Loucy (cell line): ENCODE data around the gene SOCS2.

Source experiments
- H2AFZ ChIP-seq: fragments of 200-600 bp; sonication (generic); 2 replicates; pipeline ENCODE4 v1.6.0; 2016; ENCODE audit warnings: antibody characterized with exemption, mild to moderate bottlenecking, low read length, moderate library complexity
- H3F3A ChIP-seq: fragments of 200-600 bp; 2 replicates; pipeline ENCODE4 v1.6.0; 2016; ENCODE audit warnings: antibody characterized with exemption, low read depth, mild to moderate bottlenecking
- H3K27me3 ChIP-seq: fragments of 200-600 bp; sonication (generic); 2 replicates; pipeline ENCODE4 v1.6.1; 2014; ENCODE audit warnings: low read length, mild to moderate bottlenecking; ENCODE audit not compliant: insufficient read depth, poor library complexity, severe bottlenecking
- H3K36me3 ChIP-seq: fragments of 200-600 bp; sonication (generic); 2 replicates; pipeline ENCODE4 v1.6.1; 2016; ENCODE audit warnings: low read length; ENCODE audit not compliant: insufficient read depth
- H3K4me1 ChIP-seq: fragments of 200-600 bp; sonication (generic); 2 replicates; pipeline ENCODE4 v1.5.1; 2014; ENCODE audit warnings: low read length, mild to moderate bottlenecking; ENCODE audit not compliant: insufficient read depth, poor library complexity, severe bottlenecking
- H3K4me2 ChIP-seq: fragments of 200-600 bp; sonication (generic); 2 replicates; pipeline ENCODE4 v1.6.0; 2014; ENCODE audit warnings: antibody characterized with exemption, low read length, low read depth, mild to moderate bottlenecking; ENCODE audit not compliant: poor library complexity, severe bottlenecking
- H3K4me3 ChIP-seq: fragments of 200-600 bp; sonication (generic); 2 replicates; pipeline ENCODE4 v1.5.1; 2014; ENCODE audit warnings: low read length, mild to moderate bottlenecking, mixed read lengths; ENCODE audit not compliant: poor library complexity, severe bottlenecking
- H3K79me2 ChIP-seq: fragments of 200-600 bp; sonication (generic); 2 replicates; pipeline ENCODE4 v1.6.1; 2014; ENCODE audit warnings: low read length; ENCODE audit not compliant: insufficient read depth
- H3K9ac ChIP-seq: fragments of 200-600 bp; sonication (generic); 2 replicates; pipeline ENCODE4 v1.6.0; 2014; ENCODE audit warnings: mild to moderate bottlenecking, low read depth, low read length, moderate library complexity; ENCODE audit not compliant: poor library complexity, severe bottlenecking
- H3K9me2 ChIP-seq: fragments of 200-600 bp; sonication (generic); replicated peaks from 2 replicates; pipeline ENCODE4 v1.6.1; 2016; ENCODE audit warnings: low read depth, low read length, mixed read lengths
- H3K9me3 ChIP-seq: fragments of 200-600 bp; sonication (generic); 2 replicates; pipeline ENCODE4 v1.6.1; 2014; ENCODE audit warnings: mild to moderate bottlenecking, antibody characterized with exemption, low read length, low read depth; ENCODE audit not compliant: insufficient read depth
- H4K20me1 ChIP-seq: fragments of 200-600 bp; sonication (generic); 2 replicates; pipeline ENCODE4 v1.6.0; 2014; ENCODE audit warnings: antibody characterized with exemption, low read length, mild to moderate bottlenecking; ENCODE audit not compliant: insufficient read depth, poor library complexity, severe bottlenecking
- EZH2phosphoT487 ChIP-seq: fragments of 200-600 bp; IDR thresholded peaks from 2 replicates; pipeline ENCODE4 v1.6.1; 2018; ENCODE audit warnings: antibody characterized with exemption, mild to moderate bottlenecking, moderate library complexity, borderline replicate concordance
- TF ChIP-seq, protein P1 (sequence below): fragments of 200-600 bp; sonication (generic); conservative IDR thresholded peaks from 2 replicates; pipeline ENCODE4 v1.5.1; 2014; ENCODE audit warnings: mild to moderate bottlenecking, antibody characterized with exemption, low read length

Gene SOCS2

DNA sequence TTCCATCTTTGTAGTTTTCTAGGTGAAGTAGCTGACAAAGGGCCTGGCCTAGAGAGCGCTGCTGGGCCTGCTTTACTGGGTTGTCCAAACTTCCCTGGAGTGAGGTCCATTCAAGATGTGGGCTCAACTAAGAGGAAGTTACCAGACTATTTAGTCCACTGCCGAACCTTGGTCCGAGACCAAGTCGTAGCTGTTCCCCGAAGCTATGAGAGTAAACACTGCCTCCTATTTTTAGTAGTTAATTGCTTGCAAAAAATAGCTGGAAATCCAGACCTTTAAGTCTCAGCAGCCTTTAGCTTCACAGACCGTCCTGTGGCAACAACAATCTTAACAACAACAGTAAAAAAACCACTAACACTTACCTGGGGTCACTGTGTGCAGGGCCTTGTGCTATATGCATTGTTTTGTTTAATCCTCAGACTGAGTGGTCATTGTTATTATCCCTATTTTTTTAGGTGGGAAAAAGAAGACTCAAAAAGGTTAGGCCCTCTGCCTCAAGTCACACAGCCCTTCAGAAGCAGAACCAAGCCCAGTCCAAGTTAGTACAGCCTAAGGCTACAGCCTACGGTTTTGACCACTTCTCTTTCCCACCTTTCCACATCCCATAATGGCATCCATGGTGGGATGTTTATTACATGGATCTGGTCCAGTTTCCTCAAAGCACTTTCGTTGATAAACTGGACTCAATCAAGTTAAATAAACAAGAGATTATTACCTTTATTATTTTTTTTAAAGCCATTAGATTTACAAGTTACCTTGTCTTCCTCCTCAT, 30.6 kb downstream of the SOCS2 start:
- Histone ChIP-seq H3K27me3 (no peaks in the 10 kb centered on the region), H3K9me3 (no peaks in the 10 kb centered on the region), H2AFZ (0 out of 2 replicates have a peak overlapping the region, but pooled peaks have one; percentile 15), H4K20me1 (no peaks in the 10 kb centered on the region), H3K79me2 (no peaks in the 10 kb centered on the region), H3K4me1 (no peaks in the 10 kb centered on the region), H3K9me2 (no peaks in the 10 kb centered on the region), H3K9ac (no peak overlapping the region), H3F3A (no peaks in the 10 kb centered on the region), H3K36me3 (no peaks in the 10 kb centered on the region), H3K4me3 (no peak overlapping the region), H3K4me2 (no peak overlapping the region)
- TF ChIP-seq EZH2phosphoT487, result no peak

DNA sequence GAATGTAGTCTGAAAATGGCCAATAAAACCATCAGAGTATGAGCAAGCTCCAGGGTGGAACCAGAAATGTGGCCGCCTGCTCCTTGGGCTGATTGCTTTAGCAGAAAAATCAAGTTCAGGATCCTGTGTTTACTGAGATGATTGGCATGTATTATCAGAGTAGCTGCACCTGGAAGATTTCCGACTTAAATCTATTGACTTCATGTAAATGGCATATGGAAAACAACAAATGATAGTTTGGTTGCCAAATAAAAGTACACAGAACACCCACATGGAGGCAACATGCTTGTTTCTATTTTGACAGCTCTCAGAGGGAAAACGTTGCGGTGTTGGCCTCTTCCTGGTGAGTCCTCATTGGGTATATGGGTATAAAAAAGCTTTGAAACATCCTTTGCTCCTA, 31.3 kb downstream of the SOCS2 start:
- Histone ChIP-seq H3K9me2 (no peaks in the 10 kb centered on the region), H3K9me3 (no peaks in the 10 kb centered on the region), H2AFZ (no peak overlapping the region), H3K4me3 (no peak overlapping the region), H3F3A (no peaks in the 10 kb centered on the region), H3K4me2 (no peak overlapping the region), H3K27me3 (no peaks in the 10 kb centered on the region), H3K79me2 (no peaks in the 10 kb centered on the region), H3K36me3 (no peaks in the 10 kb centered on the region), H3K9ac (no peak overlapping the region), H3K4me1 (no peaks in the 10 kb centered on the region), H4K20me1 (no peaks in the 10 kb centered on the region)
- TF ChIP-seq, protein P1, sequence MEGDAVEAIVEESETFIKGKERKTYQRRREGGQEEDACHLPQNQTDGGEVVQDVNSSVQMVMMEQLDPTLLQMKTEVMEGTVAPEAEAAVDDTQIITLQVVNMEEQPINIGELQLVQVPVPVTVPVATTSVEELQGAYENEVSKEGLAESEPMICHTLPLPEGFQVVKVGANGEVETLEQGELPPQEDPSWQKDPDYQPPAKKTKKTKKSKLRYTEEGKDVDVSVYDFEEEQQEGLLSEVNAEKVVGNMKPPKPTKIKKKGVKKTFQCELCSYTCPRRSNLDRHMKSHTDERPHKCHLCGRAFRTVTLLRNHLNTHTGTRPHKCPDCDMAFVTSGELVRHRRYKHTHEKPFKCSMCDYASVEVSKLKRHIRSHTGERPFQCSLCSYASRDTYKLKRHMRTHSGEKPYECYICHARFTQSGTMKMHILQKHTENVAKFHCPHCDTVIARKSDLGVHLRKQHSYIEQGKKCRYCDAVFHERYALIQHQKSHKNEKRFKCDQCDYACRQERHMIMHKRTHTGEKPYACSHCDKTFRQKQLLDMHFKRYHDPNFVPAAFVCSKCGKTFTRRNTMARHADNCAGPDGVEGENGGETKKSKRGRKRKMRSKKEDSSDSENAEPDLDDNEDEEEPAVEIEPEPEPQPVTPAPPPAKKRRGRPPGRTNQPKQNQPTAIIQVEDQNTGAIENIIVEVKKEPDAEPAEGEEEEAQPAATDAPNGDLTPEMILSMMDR, result no peak
- no peak for TF ChIP-seq EZH2phosphoT487

DNA sequence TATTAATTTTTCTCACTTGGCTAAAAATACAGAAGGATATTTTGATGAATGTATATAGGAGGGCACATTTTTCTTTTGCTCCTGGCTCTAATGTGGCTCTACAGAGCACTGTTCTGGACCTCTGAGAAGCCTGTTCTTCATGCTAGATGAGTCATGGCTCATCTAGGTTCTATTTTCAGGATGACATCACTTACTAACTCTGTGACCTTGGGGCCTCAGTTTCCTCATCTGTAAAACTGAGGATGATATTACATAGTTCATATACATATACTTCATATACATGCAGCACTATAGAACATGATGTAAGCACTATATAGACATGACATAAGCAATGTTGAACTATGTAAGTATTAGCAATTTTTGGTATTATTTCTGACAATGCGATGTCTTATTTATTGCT, 35.8 kb downstream of the SOCS2 start:
- Histone ChIP-seq H3K27me3 (no peaks in the 10 kb centered on the region), H3K4me1 (no peaks in the 10 kb centered on the region), H2AFZ (no peak overlapping the region), H3K36me3 (no peaks in the 10 kb centered on the region), H3K9ac (no peak overlapping the region), H3K4me3 (no peak overlapping the region), H3F3A (no peaks in the 10 kb centered on the region), H3K79me2 (no peaks in the 10 kb centered on the region), H3K4me2 (no peak overlapping the region), H4K20me1 (no peaks in the 10 kb centered on the region), H3K9me3 (no peaks in the 10 kb centered on the region), H3K9me2 (no peaks in the 10 kb centered on the region)
- no peak for TF ChIP-seq EZH2phosphoT487
- TF ChIP-seq, protein P1, result no peak
